Lower leg skin (tissue), 3 donors: ENCODE measurements around the gene KRTAP10-6.

Experiments used
- POLR2A ChIP-seq, 2 donors: fragments of 450-650 bp; IDR thresholded peaks; one replicate each; pipeline ENCODE4 v1.6.1; 2016 to 2017; ENCODE audit warnings: antibody characterized with exemption in 2 of 2, mild to moderate bottlenecking in 1 of 2, moderate library complexity in 1 of 2
- TF ChIP-seq, protein P1 (sequence below), 3 donors: fragments of 450-650 bp; IDR thresholded peaks; one replicate each; pipeline ENCODE4 v1.5.1; 2016; ENCODE audit warnings: antibody characterized with exemption in 3 of 3, mild to moderate bottlenecking in 3 of 3, moderate library complexity in 2 of 3

DNA sequence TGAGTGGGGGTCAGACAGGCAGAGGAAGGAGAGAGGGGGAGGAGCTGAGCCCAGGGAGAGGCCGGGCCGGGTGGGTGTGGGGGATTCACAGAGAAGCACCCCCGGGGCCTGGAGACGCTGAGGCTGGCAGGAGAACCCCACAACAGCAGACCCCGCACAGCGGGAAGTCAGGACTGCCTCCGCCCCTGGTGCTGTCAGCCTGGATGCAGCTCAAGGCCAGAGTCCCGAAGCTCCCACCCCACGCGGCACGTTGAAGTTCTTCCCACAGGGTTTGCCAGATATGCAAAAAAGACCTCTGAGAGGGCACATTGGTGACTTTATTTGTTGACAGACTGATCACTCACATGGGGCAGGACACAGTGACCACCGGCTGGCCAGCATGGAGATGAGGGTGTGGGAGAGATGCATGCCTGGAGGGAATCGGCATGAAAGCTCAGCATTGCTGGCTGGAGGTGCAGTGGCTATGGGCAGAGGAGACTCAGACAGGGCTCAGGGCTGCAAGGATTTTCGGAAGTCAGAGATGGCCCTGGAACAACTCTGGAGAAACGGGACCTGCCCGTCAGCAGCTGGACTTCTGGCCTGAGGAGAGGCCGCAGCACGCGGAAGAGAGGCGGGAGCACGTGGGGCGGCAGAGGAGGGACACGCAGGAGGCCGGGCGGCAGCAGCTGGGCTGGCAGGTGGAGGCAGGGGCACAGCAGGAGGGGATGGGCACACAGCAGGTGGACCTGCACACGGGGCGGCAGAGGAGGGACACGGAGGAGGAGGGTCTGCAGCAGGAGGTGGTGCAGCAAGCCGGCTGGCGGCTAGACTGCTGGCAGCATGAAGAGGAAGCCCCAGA lies 34.6 kb downstream of the KRTAP10-6 start:
- TF ChIP-seq, protein P1, sequence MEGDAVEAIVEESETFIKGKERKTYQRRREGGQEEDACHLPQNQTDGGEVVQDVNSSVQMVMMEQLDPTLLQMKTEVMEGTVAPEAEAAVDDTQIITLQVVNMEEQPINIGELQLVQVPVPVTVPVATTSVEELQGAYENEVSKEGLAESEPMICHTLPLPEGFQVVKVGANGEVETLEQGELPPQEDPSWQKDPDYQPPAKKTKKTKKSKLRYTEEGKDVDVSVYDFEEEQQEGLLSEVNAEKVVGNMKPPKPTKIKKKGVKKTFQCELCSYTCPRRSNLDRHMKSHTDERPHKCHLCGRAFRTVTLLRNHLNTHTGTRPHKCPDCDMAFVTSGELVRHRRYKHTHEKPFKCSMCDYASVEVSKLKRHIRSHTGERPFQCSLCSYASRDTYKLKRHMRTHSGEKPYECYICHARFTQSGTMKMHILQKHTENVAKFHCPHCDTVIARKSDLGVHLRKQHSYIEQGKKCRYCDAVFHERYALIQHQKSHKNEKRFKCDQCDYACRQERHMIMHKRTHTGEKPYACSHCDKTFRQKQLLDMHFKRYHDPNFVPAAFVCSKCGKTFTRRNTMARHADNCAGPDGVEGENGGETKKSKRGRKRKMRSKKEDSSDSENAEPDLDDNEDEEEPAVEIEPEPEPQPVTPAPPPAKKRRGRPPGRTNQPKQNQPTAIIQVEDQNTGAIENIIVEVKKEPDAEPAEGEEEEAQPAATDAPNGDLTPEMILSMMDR (IDR thresholded peaks at IDR 0.05): no peak
- TF ChIP-seq POLR2A (IDR thresholded peaks at IDR 0.05): no peak
